HepG2 (cell line): ENCODE measurements around the gene CMTM8. TPM values are rescaled to one million over a fixed set of nuclear protein-coding genes. Genes with fewer than 3 reads are reported as not detected.

ENCODE experiments used
- ATAC-seq: fragments of 200-7000 bp; cut with Tn5 transposase; 3 replicates; pipeline ENCODE4 v1.9.1; 2020; ENCODE audit warnings: mild to moderate bottlenecking, moderate library complexity
- BruUV-seq: library from RNA; stranded (reverse); fragments of 400-500 nt; replicated peaks from 2 replicates; lab custom pipeline; 2021; lab: Mats Ljungman, UMichigan
- CTCF ChIA-PET: fragments of 300-600 bp; formaldehyde crosslinking; extraction: SDS; loops from one replicate; lab custom pipeline; 2021; ENCODE audit warnings: low total read pairs, inconsistent platforms, low intra/inter-chr PET ratio; lab: Yijun Ruan, JAX
- POLR2A ChIA-PET: fragments of 350-600 bp; sonication (Branson Sonifier 250); formaldehyde crosslinking; loops from one replicate; lab custom pipeline; 2020; ENCODE audit warnings: antibody characterized with exemption, inconsistent platforms; lab: Yijun Ruan, JAX
- DNase-seq: peaks from one replicate; pipeline ENCODE4 v3.0.0-alpha.2; 2015; ENCODE audit warnings: low spot score
- FAIRE-seq: peaks from 3 replicates; lab custom pipeline; 2011; peaks lifted over from hg19 to GRCh38; lab: Jason Lieb, UNC
- H2AFZ ChIP-seq: one replicate; pipeline ENCODE4 v1.6.1; 2011; ENCODE audit warnings: low read length, inconsistent platforms
- H3K27ac ChIP-seq: fragments of 300-600 bp; 3 replicates; pipeline ENCODE4 v1.8.0; 2011; ENCODE audit warnings: mixed run types, mild to moderate bottlenecking, mixed read lengths, low read length, inconsistent platforms; ENCODE audit not compliant: insufficient read depth; ENCODE audit errors: extremely low read length
- H3K27me3 ChIP-seq, 2 experiments: fragments of 200-600 bp in 1 of 2; 2 replicates in 1 of 2; 3 replicates in 1 of 2; pipeline versions ENCODE4 v1.6.0 to v1.8.0; 2011; ENCODE audit warnings: low read length in 2 of 2, mild to moderate bottlenecking in 2 of 2, moderate library complexity in 2 of 2, inconsistent platforms in 1 of 2; ENCODE audit not compliant: insufficient read depth in 2 of 2, control insufficient read depth in 1 of 2
- H3K36me3 ChIP-seq, 2 experiments: fragments of 200-600 bp in 1 of 2; replicated peaks in 1 of 2; 2 replicates in 1 of 2; 3 replicates in 1 of 2; pipeline versions ENCODE4 v1.5.1 to v1.8.0; 2011; ENCODE audit warnings: low read length in 2 of 2, inconsistent platforms in 1 of 2; ENCODE audit not compliant: insufficient read depth in 2 of 2, control insufficient read depth in 1 of 2
- H3K4me1 ChIP-seq: 2 replicates; pipeline ENCODE4 v1.5.1; 2012; ENCODE audit warnings: low read length, inconsistent platforms; ENCODE audit not compliant: insufficient read depth
- H3K4me2 ChIP-seq: 2 replicates; pipeline ENCODE4 v1.6.0; 2011; ENCODE audit warnings: low read depth, low read length, inconsistent platforms
- H3K4me3 ChIP-seq, 3 experiments: fragments of 200-600 bp in 1 of 3; sonication (generic), shearing (Covaris generic) in 1 of 3; replicated peaks in 1 of 3; 2 replicates each; pipeline ENCODE4 v1.5.1; 2011 to 2016; ENCODE audit warnings: low read length in 3 of 3, inconsistent platforms in 2 of 3, low read depth in 2 of 3, mild to moderate bottlenecking in 2 of 3, control low read depth in 1 of 3, mixed read lengths in 1 of 3; ENCODE audit not compliant: insufficient read depth in 1 of 3
- H3K79me2 ChIP-seq: one replicate; pipeline ENCODE4 v1.6.1; 2011; ENCODE audit warnings: low read length, inconsistent platforms; ENCODE audit not compliant: insufficient read depth
- H3K9ac ChIP-seq: 2 replicates; pipeline ENCODE4 v1.6.0; 2011; ENCODE audit warnings: mild to moderate bottlenecking, low read depth, low read length, inconsistent platforms; ENCODE audit not compliant: insufficient read depth
- H3K9me3 ChIP-seq: 2 replicates; pipeline ENCODE4 v1.5.1; 2012; ENCODE audit warnings: mild to moderate bottlenecking, low read length
- H4K20me1 ChIP-seq: 2 replicates; pipeline ENCODE4 v1.6.0; 2011; ENCODE audit warnings: inconsistent platforms, mild to moderate bottlenecking, low read length, moderate library complexity; ENCODE audit not compliant: insufficient read depth
- FOXA1 ChIP-seq, 2 experiments: fragments of 450-650 bp in 1 of 2; sonication (generic) in 1 of 2; formaldehyde crosslinking in 1 of 2; IDR thresholded peaks; 2 replicates each; pipeline versions ENCODE4 v1.4.0 to v1.6.1; 2016 to 2020; ENCODE audit warnings: missing genetic modification reagents in 1 of 2
- HNRNPLL ChIP-seq: fragments of 200-400 bp; formaldehyde crosslinking; IDR thresholded peaks from 2 replicates; pipeline ENCODE4 v1.6.1; 2017; ENCODE audit warnings: mild to moderate bottlenecking, low read depth, low read length; ENCODE audit not compliant: poor library complexity, severe bottlenecking
- PITX1 ChIP-seq: sonication (generic); formaldehyde crosslinking; IDR thresholded peaks from 2 replicates; pipeline ENCODE4 v1.5.1; 2020; ENCODE audit warnings: mild to moderate bottlenecking, missing genetic modification reagents
- POGK ChIP-seq: sonication (generic); formaldehyde crosslinking; conservative IDR thresholded peaks from 2 replicates; pipeline ENCODE4 v1.8.0; 2022; ENCODE audit warnings: mild to moderate bottlenecking, moderate library complexity, missing genetic modification reagents
- RFX3 ChIP-seq: IDR thresholded peaks from 2 replicates; pipeline ENCODE4 v1.6.1; 2016; ENCODE audit warnings: missing biosample characterization, missing genetic modification reagents
- SOX13 ChIP-seq, 3 experiments: fragments of 450-650 bp in 1 of 3; sonication (generic) in 1 of 3; formaldehyde crosslinking in 1 of 3; IDR thresholded peaks in 2 of 3; conservative IDR thresholded peaks in 1 of 3; 2 replicates each; pipeline versions ENCODE4 v1.5.0 to v1.6.1; 2016 to 2020; ENCODE audit warnings: antibody characterized with exemption in 1 of 3, mild to moderate bottlenecking in 1 of 3, missing compliant biosample characterization in 1 of 3, missing genetic modification reagents in 1 of 3, moderate library complexity in 1 of 3
- SOX6 ChIP-seq, 2 experiments: fragments of 450-650 bp in 1 of 2; sonication (generic) in 1 of 2; formaldehyde crosslinking in 1 of 2; IDR thresholded peaks; 2 replicates each; pipeline versions ENCODE4 v1.4.0 to v1.6.1; 2017 to 2020; ENCODE audit warnings: antibody characterized with exemption in 1 of 2, mild to moderate bottlenecking in 1 of 2, missing genetic modification reagents in 1 of 2
- WGBS: methylation state at CpG from one replicate; pipeline ENCODE4 v1.1.6; 2017; ENCODE audit warnings: low lambda C conversion rate; 5-methylcytosine and 5-hydroxymethylcytosine counted together
- in situ Hi-C: cut with HindIII; loops from 2 replicates; pipeline ENCODE4 v1.10.0; 2017; ENCODE audit warnings: low pct_unique_long_range_greater_than_20kb; ENCODE audit not compliant: extremely low pct_ligation_motif_present
- intact Hi-C: fragments of 100-400 bp; cut with micrococcal nuclease; formaldehyde crosslinking; loops from one replicate; pipeline ENCODE4 v1.10.0; 2022; ENCODE audit not compliant: unreplicated experiment
- polyA plus RNA-seq, 8 experiments: library from polyadenylated mRNA; depleted of rRNA in 3 of 8; stranded (reverse) in 7 of 8; unstranded in 1 of 8; fragments of >200 nt; fragmentation: Illumina TruSeq in 4 of 8; extraction: Trizol in 4 of 8; gene quantifications; 2 replicates each; pipeline versions ENCODE4 v1.2.1 to v1.2.3, GENCODE V29; 2011 to 2016; ENCODE audit warnings: low read depth in 4 of 8, missing spikeins in 1 of 8, mixed read lengths in 1 of 8; ENCODE audit not compliant: insufficient read depth in 1 of 8
- total RNA-seq, 5 experiments: library from RNA; depleted of rRNA; stranded (reverse); fragments of >200 nt; fragmentation: Illumina TruSeq; extraction: Trizol; gene quantifications; 2 replicates each; pipeline ENCODE4 v1.2.3, GENCODE V29; 2016; ENCODE audit warnings: low read depth in 1 of 5

CMTM8 gene
- total and polyA plus RNA-seq, 2 of the 13 experiments (the other 11 are each of a cell fraction or from before 2014, with no cell fraction given), result 8.9 to 15.8 TPM

DNA sequence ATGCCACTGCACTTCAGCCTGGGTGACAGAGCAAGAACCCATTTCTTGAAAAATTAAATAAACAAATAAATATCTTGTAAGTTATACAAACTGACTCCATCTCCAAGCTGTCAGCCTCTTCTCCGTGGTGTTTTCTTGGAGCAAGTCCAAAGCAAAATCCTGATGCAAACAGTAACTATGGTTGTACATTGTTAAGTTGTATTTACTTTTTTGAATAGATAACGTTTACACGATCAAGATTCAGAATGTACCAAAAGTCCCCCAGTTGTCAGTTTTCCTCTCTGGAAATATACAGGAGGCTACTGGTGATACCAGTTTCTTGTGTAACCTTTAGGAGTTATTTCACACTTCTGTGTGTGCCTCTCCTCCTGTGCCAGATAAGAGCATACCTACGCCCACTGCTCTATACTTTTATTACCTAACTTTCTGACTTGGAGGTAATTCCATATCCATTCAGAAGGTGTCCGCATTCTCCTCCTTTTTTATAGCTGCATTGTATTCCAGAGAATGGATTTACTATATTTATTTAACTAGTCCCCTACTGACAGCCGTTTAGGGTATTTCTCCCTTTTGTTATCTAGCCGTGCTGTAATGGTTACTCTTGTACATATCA, 167.3 kb downstream of the CMTM8 start:
- DNase-seq, result peak; percentile 59
- peaks cover 38% of the 10 kb centered on the region for H3K4me1 ChIP-seq
- CTCF ChIA-PET, result no interaction called here
- H3K36me3 ChIP-seq, result peaks cover 1 to 6% of the 10 kb centered on the region in 2 experiments; a peak in 2 of 5 replicates
- H3K4me3 ChIP-seq, result no peak overlapping the region
- POLR2A ChIA-PET, result no interaction called here
- 59% methylated on average over 7 of the region's 7 CpGs for WGBS
- no peaks in the 10 kb centered on the region for H3K27me3 ChIP-seq
- TF ChIP-seq HNRNPLL (no peak), SOX6 (IDR thresholded peaks at IDR 0.05) (no peak), SOX6 (CRISPR knock-in tag; IDR thresholded peaks at IDR 0.05) (peak; percentile 16; the same call in 1 of the 2 replicates), POGK (CRISPR knock-in tag) (no peak), FOXA1 (IDR thresholded peaks at IDR 0.05) (no peak), FOXA1 (CRISPR knock-in tag; IDR thresholded peaks at IDR 0.05) (peak; percentile 20; the same call in 1 of the 2 replicates), SOX13 (IDR thresholded peaks at IDR 0.05) (no peak), SOX13 (CRISPR knock-in tag; conservative IDR thresholded peaks at IDR 0.05 in 1 of 2, IDR thresholded peaks at IDR 0.05 in 1 of 2) (peak in 1 of 2 experiments; percentile 28; a peak in 1 of 4 replicates), RFX3 (CRISPR knock-in tag) (no peak), PITX1 (CRISPR knock-in tag) (peak; percentile 28; the same call in 1 of the 2 replicates)
- TF ChIP-seq, all 625 proteins: peak for 4
- Histone ChIP-seq H3K9ac (no peak overlapping the region), H3K9me3 (no peaks in the 10 kb centered on the region), H3K79me2 (peaks cover 21% of the 10 kb centered on the region), H4K20me1 (no peaks in the 10 kb centered on the region; the same call in 1 of the 2 replicates), H3K27ac (no peak overlapping the region), H3K4me2 (no peak overlapping the region), H2AFZ (no peak overlapping the region)
- in situ Hi-C loops, result no loop called here
- no TSS peak for BruUV-seq
- intact Hi-C loops, result no loop called here
- FAIRE-seq (no peak), ATAC-seq (no peak)
